Measurements from ENCODE around the gene ZFP36L2. TPM values are rescaled to one million over a fixed set of nuclear protein-coding genes. Genes with fewer than 3 reads are reported as not detected.

The ZFP36L2 gene
- total RNA-seq, 1 experiment from 2014 or later: 34.3 TPM

DNA sequence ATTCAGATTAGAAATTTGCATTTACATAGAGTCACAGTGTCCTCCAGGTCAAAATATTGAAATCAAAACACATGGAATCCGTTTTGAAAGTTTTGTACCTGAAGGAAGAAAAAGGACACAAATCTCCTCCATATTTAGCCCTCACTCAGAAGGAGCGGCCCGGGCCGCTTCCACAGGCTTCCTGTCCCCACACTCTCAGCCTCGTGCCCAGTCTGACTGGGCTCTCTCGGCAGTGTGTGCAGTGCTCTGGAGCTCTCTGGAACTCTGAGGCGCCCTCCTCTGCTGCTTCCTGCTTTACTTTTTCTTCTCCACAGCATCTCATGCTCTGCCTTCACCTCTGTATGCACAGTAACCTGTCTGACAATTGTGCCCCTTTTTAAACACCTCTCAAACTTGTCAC, 22.2 kb upstream of the ZFP36L2 start:
- no TSS peak for BruUV-seq (replicated peaks)
- TF ChIP-seq CTCF (conservative IDR thresholded peaks at IDR 0.05): no peak
- no peak for TF ChIP-seq EZH2 (IDR thresholded peaks at IDR 0.05; ENCODE audit: low read depth)
- H3K27me3 ChIP-seq (ENCODE audit: insufficient read depth, low read depth): no peaks in the 10 kb centered on the region
- 0 out of 2 replicates have a peak, but pooled peaks cover 12% of the 10 kb centered on the region for H3F3A ChIP-seq (ENCODE audit: insufficient read depth, low read depth)
- H3K4me1 ChIP-seq (replicated peaks; ENCODE audit: insufficient read depth): no peaks in the 10 kb centered on the region
- intact Hi-C loops (cut with micrococcal nuclease; ENCODE audit: unreplicated experiment): no loop called here
- no peak overlapping the region for H2AFZ ChIP-seq
- no peaks in the 10 kb centered on the region for H3K79me2 ChIP-seq (ENCODE audit: low read depth)
- DNase-seq: no peak
- H3K36me3 ChIP-seq (ENCODE audit: low read depth): no peaks in the 10 kb centered on the region; the same call in 1 of the 2 replicates
- no peak overlapping the region for H3K27ac ChIP-seq
- no peak overlapping the region for H3K4me3 ChIP-seq
- POLR2A ChIA-PET (ENCODE audit: unreplicated experiment): no interaction called here
- H3K4me2 ChIP-seq: no peak overlapping the region
- no peaks in the 10 kb centered on the region for H3K9me2 ChIP-seq (ENCODE audit: insufficient read depth)
- no peaks in the 10 kb centered on the region for H3K9me3 ChIP-seq (ENCODE audit: insufficient read depth, low read depth)
- CTCF ChIA-PET: no interaction called here
- no peaks in the 10 kb centered on the region for H4K20me1 ChIP-seq (ENCODE audit: insufficient read depth)

DNA sequence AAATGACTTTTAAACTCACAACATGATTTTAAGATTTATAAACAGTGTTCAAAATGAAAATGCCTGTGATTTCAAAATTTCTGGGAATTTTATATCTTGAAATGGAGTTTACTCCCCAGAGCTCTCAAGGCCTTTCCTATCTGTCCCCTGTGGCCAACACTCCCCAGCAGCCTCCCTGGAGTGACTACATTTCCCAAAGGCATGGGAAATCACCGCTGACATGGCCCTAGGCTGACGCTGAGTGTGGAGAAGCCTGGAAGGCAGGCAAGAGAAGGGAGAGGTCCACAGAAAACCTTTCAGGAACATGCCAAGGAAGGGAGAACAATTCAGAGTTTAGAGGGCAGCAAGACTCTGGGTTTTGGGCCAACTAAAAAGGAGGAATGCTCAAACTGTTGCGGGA, 20.2 kb upstream of the ZFP36L2 start:
- Histone ChIP-seq H3K9me3 (ENCODE audit: insufficient read depth, low read depth) (no peaks in the 10 kb centered on the region), H3K4me3 (no peak overlapping the region), H3K4me1 (replicated peaks; ENCODE audit: insufficient read depth) (no peaks in the 10 kb centered on the region), H3K27me3 (ENCODE audit: insufficient read depth, low read depth) (no peaks in the 10 kb centered on the region), H3F3A (ENCODE audit: insufficient read depth, low read depth) (0 out of 2 replicates have a peak, but pooled peaks cover 11% of the 10 kb centered on the region), H3K79me2 (ENCODE audit: low read depth) (no peaks in the 10 kb centered on the region), H2AFZ (no peak overlapping the region), H3K27ac (no peak overlapping the region), H4K20me1 (ENCODE audit: insufficient read depth) (no peaks in the 10 kb centered on the region), H3K4me2 (no peak overlapping the region), H3K36me3 (ENCODE audit: low read depth) (no peaks in the 10 kb centered on the region; the same call in 1 of the 2 replicates), H3K9me2 (ENCODE audit: insufficient read depth) (no peaks in the 10 kb centered on the region)
- BruUV-seq (replicated peaks): no TSS peak
- CTCF ChIA-PET: no interaction called here
- POLR2A ChIA-PET (ENCODE audit: unreplicated experiment): no interaction called here
- TF ChIP-seq EZH2 (IDR thresholded peaks at IDR 0.05; ENCODE audit: low read depth) (no peak), CTCF (conservative IDR thresholded peaks at IDR 0.05) (no peak)
- intact Hi-C loops (cut with micrococcal nuclease; ENCODE audit: unreplicated experiment): no loop called here
- DNase-seq: no peak

- Histone ChIP-seq H3K4me1 (replicated peaks; ENCODE audit: insufficient read depth) (no peaks in the 10 kb centered on the region), H3K36me3 (ENCODE audit: low read depth) (no peaks in the 10 kb centered on the region; the same call in 1 of the 2 replicates), H3K9me3 (ENCODE audit: insufficient read depth, low read depth) (no peaks in the 10 kb centered on the region), H3K79me2 (ENCODE audit: low read depth) (no peaks in the 10 kb centered on the region), H3K27ac (no peak overlapping the region), H3K9me2 (ENCODE audit: insufficient read depth) (no peaks in the 10 kb centered on the region), H3F3A (ENCODE audit: insufficient read depth, low read depth) (0 out of 2 replicates have a peak, but pooled peaks cover 4% of the 10 kb centered on the region), H2AFZ (no peak overlapping the region), H3K4me2 (no peak overlapping the region), H3K27me3 (ENCODE audit: insufficient read depth, low read depth) (no peaks in the 10 kb centered on the region), H3K4me3 (no peak overlapping the region), H4K20me1 (ENCODE audit: insufficient read depth) (no peaks in the 10 kb centered on the region)
- ChIA-PET POLR2A (ENCODE audit: unreplicated experiment) (no interaction called here), CTCF (no interaction called here)
- no peak for DNase-seq
- no TSS peak for BruUV-seq (replicated peaks)
- intact Hi-C loops (cut with micrococcal nuclease; ENCODE audit: unreplicated experiment): no loop called here
- TF ChIP-seq EZH2 (IDR thresholded peaks at IDR 0.05; ENCODE audit: low read depth): no peak
- no peak for TF ChIP-seq CTCF (conservative IDR thresholded peaks at IDR 0.05)
These were observed 15.2 kb upstream of the ZFP36L2 start for GRCh38 chr2:43241558-43241957.
